ENCODE results near the gene IL10RB. TPM values are rescaled to one million over a fixed set of nuclear protein-coding genes. Genes with fewer than 3 reads are reported as not detected.

The IL10RB gene
- total and polyA plus RNA-seq, 2 experiments from 2014 or later = 2.2 to 2.5 TPM

- TF ChIP-seq ZNF462 (CRISPR knock-in tag; IDR thresholded peaks at IDR 0.05) (no peak), STAT1 (IDR thresholded peaks at IDR 0.05; ENCODE audit: unreplicated experiment) (no peak), JUNB (IDR thresholded peaks at IDR 0.05; ENCODE audit: unreplicated experiment) (no peak), CREB1 (CRISPR knock-in tag; IDR thresholded peaks at IDR 0.05; ENCODE audit: low read depth) (no peak), ETS1 (IDR thresholded peaks at IDR 0.05) (no peak)
Measured at GRCh38 chr21:33291686-33292085, 25.5 kb downstream of the IL10RB start (continued).

GRCh38 chr21:33292724-33293123, 26.6 kb downstream of the IL10RB start:
- H3K4me1 ChIP-seq (ENCODE audit: insufficient read depth) = no peaks in the 10 kb centered on the region
- no peaks in the 10 kb centered on the region for H3K9me2 ChIP-seq (ENCODE audit: insufficient read depth)
- Mint-ChIP-seq H3K36me3 (ENCODE audit: low read depth) (no peaks in the 10 kb centered on the region), H3K4me3 (no peak overlapping the region), H3K27ac (no peak overlapping the region), H3K9me3 (no peaks in the 10 kb centered on the region), H3K27me3 (ENCODE audit: insufficient read depth, low read depth, poor library complexity) (peaks cover 2% of the 10 kb centered on the region), H3K4me1 (no peaks in the 10 kb centered on the region)
- H3F3A ChIP-seq (replicated peaks; ENCODE audit: low read depth) = no peaks in the 10 kb centered on the region
- no peak overlapping the region for H3K27ac ChIP-seq (ENCODE audit: low read depth)
- no peak overlapping the region for H2AFZ ChIP-seq
- H3K79me2 ChIP-seq (replicated peaks; ENCODE audit: insufficient read depth) = no peaks in the 10 kb centered on the region
- TF ChIP-seq ZNF462 (CRISPR knock-in tag; IDR thresholded peaks at IDR 0.05) (no peak), EZH2phosphoT487 (IDR thresholded peaks at IDR 0.05; ENCODE audit: unreplicated experiment) (no peak), CREB1 (CRISPR knock-in tag; IDR thresholded peaks at IDR 0.05; ENCODE audit: low read depth) (no peak), ETS1 (IDR thresholded peaks at IDR 0.05) (no peak)
- no peaks in the 10 kb centered on the region for H4K20me1 ChIP-seq (replicated peaks; ENCODE audit: insufficient read depth)
- no peak overlapping the region for H3K4me2 ChIP-seq
- ATAC-seq (no peak), DNase-seq (ENCODE audit: low spot score) (no peak)
- H3K36me3 ChIP-seq (ENCODE audit: insufficient read depth) = no peaks in the 10 kb centered on the region
- H3K27me3 ChIP-seq (ENCODE audit: insufficient read depth) = no peaks in the 10 kb centered on the region
- H3K4me3 ChIP-seq = no peak overlapping the region
